Effector CD8-positive, alpha-beta T cell (primary cell): ENCODE results near the gene FRMPD4.

Experiments
- DNase-seq: peaks from one replicate; lab custom pipeline; 2025; lab: John Stamatoyannopoulos, UW

FRMPD4 gene

GRCh38 chrX:12210971-12211370 is 72.7 kb downstream of the FRMPD4 start:
- DNase-seq: no peak

- DNase-seq: no peak
These were observed 85.4 kb downstream of the FRMPD4 start for GRCh38 chrX:12223650-12224049.

GRCh38 chrX:12225107-12225506 is 86.8 kb downstream of the FRMPD4 start:
- DNase-seq: no peak

DNA sequence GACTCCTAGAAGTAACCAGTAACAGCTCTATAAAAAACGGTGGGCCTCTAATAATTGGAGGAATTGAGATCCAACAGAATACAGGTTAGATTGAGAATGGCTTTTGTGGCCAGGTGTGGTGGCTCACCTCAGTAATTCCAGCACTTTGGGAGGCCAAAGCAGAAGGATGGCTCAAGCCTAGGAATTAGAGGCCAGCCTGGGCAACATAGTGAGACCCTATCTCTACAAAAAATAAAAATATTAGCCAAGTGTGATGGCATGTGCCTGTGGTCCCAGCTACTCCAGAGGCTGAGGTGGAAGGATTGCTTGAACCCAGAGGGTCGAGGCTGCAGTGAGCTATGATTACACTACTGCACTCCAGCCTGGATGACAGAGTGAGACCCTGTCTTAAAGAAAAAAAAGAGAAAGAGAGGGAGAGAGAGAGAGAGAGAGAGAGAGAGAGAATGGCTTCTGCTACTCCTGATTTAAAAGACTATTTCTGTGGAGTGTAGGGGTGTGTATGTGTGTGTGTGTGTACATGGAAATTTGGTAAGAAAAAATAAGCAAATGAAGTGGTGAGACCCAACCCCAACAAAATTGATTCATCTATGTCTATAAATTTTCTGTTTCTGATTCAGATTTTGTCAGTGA is 89.3 kb downstream of the FRMPD4 start:
- no peak for DNase-seq

DNA sequence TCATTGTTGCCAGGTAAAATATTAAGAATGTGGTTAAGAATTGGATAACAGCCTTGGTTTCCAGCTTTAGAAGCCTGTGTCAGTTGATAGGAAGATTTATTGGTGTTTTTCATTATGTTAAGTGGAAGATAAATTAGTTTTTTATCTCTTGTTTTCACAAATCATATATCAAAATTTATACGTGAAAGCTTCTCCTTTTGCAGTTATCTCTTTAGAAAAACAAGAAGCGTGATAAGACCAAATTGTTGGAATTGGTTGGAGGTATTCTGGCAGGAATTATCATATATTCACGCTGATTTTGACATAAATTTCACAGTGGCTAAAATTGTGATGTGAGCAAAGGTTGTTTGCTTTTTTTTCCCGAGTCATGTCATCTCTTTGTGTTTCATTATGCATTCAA is 90.6 kb downstream of the FRMPD4 start:
- no peak for DNase-seq

- DNase-seq: no peak
These were observed 91.7 kb downstream of the FRMPD4 start for GRCh38 chrX:12229986-12230385.

GRCh38 chrX:12234534-12235329 is 96.5 kb downstream of the FRMPD4 start:
- DNase-seq: no peak

- DNase-seq: no peak
These were observed 97.9 kb downstream of the FRMPD4 start for GRCh38 chrX:12236156-12236555.

DNA sequence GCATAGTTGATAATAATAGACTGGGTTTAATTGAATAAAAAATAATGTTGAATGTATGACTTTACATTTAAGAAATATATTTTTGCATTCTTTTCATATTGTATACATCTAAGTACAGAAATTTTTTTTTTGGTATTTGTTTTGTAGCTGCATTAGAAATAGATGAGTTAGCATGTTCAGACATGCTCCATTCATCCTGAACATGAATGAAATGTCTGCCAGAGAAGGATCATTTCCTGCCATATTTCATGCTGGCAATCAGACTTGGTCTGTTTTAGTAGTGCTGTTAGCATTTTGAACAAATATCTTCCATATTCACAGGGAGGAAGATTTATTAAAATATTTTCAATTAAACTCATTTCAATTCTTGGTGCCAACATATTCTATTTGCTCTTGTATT is 98.9 kb downstream of the FRMPD4 start:
- no peak for DNase-seq

DNA sequence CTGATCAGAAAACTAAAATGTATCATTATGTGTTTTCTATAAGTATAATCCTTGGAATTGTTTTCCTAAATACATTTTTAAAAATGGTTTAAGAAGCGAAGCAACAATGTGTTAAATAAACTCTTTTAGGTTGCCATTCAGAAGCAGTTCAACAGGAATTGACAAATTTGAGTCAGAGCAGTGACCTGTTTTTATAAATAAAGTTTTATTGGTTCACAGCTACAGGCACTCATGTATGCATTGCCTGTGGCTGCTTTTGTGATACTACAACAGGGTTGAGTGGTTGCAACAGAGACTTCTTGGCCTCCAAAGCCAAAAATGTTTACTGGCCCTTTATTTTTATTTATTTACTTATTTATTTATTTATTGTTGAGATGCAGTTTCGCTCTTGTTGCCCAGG is 99.5 kb downstream of the FRMPD4 start:
- DNase-seq: no peak

DNA sequence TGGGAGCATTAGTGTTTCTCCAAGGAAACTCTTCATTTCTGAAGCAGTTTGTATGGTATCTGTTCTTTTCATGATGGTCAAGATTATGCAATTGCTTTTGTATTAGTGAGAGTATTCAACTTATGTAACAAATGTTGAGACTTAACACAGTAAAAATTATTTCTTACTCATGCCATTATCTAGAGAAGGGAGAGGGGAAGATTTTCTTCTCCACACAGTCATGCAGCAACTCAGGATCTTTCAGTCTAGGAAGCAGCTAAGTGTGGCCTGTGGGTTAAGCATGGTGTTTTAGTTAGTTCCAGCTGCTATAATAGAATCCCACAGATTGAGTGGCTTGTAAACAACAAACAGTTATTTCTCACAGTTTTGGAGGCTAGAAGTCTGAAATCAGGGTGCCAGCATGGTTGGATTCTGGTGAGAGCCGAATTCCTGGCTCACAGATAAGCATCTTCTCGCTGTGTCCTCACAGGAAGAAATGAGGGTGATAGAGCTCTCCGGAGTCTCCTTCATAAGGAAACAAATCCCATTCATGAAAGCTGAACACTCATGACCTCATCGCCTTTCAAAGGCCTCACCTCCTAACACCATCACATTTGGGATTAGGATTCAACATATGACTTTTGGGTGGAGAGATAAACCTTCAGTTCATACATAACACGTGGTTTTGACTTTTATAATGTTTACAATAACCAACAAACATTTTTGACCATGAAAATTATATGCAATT is 101.2 kb downstream of the FRMPD4 start:
- DNase-seq: no peak

DNA sequence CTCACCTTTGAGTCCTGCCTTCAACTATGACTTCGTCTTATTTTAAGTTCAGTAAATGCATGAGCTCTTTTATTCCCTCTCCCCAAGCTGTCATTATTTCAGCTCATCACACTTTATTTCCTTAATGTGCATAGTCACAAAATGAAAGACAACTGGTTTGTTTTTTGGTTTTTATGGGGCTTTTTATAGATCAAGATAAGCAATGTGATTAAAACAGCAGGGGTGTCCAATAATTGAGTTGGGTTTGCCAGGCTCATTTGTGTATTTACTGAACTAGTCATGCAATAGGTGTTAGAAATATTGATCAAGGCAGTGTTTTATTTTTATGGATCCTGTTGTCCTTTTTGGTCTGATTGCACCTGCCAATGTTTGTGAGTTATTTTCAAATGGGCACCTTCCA is 102.2 kb downstream of the FRMPD4 start:
- DNase-seq: no peak

DNA sequence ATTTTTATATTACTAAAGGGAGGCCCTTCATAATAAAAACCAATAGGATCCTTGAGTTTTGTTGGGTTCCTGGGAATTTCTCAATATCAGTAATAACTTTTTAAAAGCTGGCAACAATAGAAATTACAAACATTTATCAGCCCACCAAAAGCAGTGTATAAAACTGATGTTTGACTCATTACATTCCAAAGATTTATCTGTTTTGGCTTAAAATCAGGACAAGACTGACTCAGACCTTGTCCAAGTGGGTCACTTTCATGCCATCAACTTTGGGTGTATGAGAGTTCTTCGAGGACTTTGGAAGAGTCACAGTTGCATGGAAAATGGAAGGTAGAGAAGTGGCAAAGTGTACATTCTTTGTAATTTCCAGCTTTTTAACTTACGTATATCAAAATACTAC is 102.8 kb downstream of the FRMPD4 start:
- no peak for DNase-seq

GRCh38 chrX:12245650-12246645 is 107.7 kb downstream of the FRMPD4 start:
- no peak for DNase-seq

- DNase-seq: no peak
These were observed 111.7 kb downstream of the FRMPD4 start for GRCh38 chrX:12249997-12250396.

- DNase-seq: no peak
These were observed 124.9 kb downstream of the FRMPD4 start for GRCh38 chrX:12263211-12263610.

GRCh38 chrX:12269484-12269883 is 131.2 kb downstream of the FRMPD4 start:
- DNase-seq: no peak

DNA sequence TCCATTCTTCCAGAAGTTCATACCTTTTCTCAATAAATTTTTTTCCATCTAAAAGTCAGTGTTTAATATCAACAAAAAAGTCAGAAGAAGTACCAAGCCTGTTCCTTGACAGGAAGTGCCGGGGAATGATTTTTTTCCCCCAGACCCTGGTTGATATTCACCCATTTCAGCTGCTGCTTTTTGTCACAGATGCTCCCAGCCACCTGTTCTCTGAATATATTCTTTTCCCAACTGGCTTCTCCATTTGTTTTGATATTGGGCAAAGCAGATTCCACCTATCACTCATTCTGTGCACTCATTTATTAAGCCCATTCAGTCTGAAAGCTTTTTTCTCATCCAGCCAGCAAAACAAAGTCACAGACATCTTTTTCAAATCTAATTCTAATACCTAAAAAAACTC is 139.9 kb downstream of the FRMPD4 start:
- no peak for DNase-seq

DNA sequence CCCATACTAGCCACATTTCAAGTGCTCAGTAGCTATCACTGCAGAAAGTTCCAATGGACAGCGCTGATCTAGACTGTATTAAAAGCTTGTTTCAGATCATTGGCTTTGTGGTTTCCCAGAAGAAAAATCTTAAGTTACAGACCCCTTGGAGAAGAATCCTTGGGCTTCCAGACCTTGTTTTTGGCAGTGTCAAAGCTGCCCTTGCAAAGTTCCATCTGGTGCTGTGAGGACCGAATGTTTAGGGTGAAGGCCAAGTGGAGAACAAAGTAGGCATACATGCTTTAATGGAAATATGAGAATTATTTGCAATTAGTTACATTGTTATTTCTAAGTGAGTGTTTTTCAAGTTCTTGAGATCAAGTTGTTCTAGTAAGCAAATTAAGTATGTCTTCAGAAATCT is 144.7 kb downstream of the FRMPD4 start:
- DNase-seq: no peak

DNA sequence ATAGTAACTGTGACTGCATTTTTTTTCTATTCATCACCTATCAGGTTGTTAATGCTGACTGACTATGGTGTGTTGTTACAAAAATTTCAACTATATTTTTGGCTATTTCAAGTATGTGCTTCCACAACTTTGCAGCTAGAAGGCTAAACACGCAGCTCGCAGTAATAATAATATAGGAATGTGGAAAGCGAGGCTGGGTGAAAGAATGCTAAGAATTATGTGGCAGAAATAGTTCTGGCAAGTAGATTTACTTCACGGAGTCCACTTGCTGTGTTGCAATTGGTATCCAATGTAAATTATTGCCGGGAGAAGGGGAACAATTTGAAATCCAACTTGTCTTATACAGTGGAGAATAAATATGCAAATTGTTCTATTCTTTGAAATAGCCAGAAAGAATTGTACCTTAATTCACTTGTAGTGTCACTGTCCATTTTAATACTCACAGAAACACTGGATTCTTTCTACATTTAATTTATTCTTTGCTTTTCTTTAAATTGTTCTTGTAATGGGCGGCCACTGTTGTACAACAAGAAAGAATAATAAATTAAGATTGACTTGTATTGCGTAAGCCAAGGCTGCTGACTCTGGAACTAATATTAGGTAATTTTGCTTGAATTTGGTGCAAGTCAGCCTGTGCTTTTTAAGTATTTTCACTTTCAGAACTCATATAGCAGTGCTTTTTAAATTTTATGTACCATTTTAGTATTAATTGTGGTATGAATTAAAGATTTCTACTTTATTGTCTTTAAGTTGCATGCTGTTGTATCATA is 154.9 kb downstream of the FRMPD4 start:
- DNase-seq: no peak

- no peak for DNase-seq
These were observed 159.1 kb downstream of the FRMPD4 start for GRCh38 chrX:12297353-12297752.
